ENCODE measurements around the gene OBP2A. TPM values are rescaled to one million over a fixed set of nuclear protein-coding genes. Genes with fewer than 3 reads are reported as not detected.

The OBP2A gene
- total RNA-seq, 5 donors from 2014 or later (not counting 1 experiment from before 2014, with no cell fraction given) = not detected

GRCh38 chr9:135580664-135581380 is 34.9 kb downstream of the OBP2A start:
- Histone ChIP-seq H3K36me3 (ENCODE audit: control insufficient read depth in 2 of 2, extremely low read depth in 1 of 2, insufficient read depth in 1 of 2, low read length in 1 of 2) (no peaks in the 10 kb centered on the region), H3K27me3 (replicated peaks in 1 of 2; ENCODE audit: control insufficient read depth in 2 of 2, extremely low read depth in 1 of 2, insufficient read depth in 2 of 2, low read length in 1 of 2) (peaks cover 0 to 33% of the 10 kb centered on the region in 2 experiments), H3K9me3 (no peaks in the 10 kb centered on the region), H3K27ac (ENCODE audit: low read length) (no peak overlapping the region), H3K4me3 (ENCODE audit: control insufficient read depth in 1 of 2, extremely low read depth in 1 of 2, low read length in 1 of 2) (no peak overlapping the region), H3K4me1 (ENCODE audit: control insufficient read depth in 1 of 2, extremely low read depth in 1 of 2, insufficient read depth in 2 of 2, low read length in 2 of 2) (no peaks in the 10 kb centered on the region)
- DNase-seq (no peak), ATAC-seq (replicated peaks in 1 of 4) (no peak)
- Mint-ChIP-seq H3K4me3 (no peak overlapping the region), H3K9me3 (no peaks in the 10 kb centered on the region), H3K4me1 (no peaks in the 10 kb centered on the region), H3K36me3 (no peaks in the 10 kb centered on the region), H3K27me3 (peaks cover 8 to 14% of the 10 kb centered on the region in 2 donors), H3K27ac (no peak overlapping the region)
- ChIA-PET POLR2A (no interaction called here), CTCF (no interaction called here)
- WGBS (ENCODE audit: insufficient coverage) = 85% methylated on average over 11 of the region's 11 CpGs

GRCh38 chr9:135581636-135582426 is 35.9 kb downstream of the OBP2A start:
- Mint-ChIP-seq H3K4me1 (no peaks in the 10 kb centered on the region), H3K27me3 (peaks cover 7 to 20% of the 10 kb centered on the region in 2 donors), H3K9me3 (no peaks in the 10 kb centered on the region), H3K4me3 (no peak overlapping the region), H3K27ac (no peak overlapping the region), H3K36me3 (no peaks in the 10 kb centered on the region)
- H3K27me3 ChIP-seq (replicated peaks in 1 of 2; ENCODE audit: control insufficient read depth in 2 of 2, extremely low read depth in 1 of 2, insufficient read depth in 2 of 2, low read length in 1 of 2) = peaks cover 0 to 38% of the 10 kb centered on the region in 2 experiments
- no peak for ATAC-seq (replicated peaks in 1 of 4)
- no peaks in the 10 kb centered on the region for H3K36me3 ChIP-seq (ENCODE audit: control insufficient read depth in 2 of 2, extremely low read depth in 1 of 2, insufficient read depth in 1 of 2, low read length in 1 of 2)
- no peaks in the 10 kb centered on the region for H3K9me3 ChIP-seq
- ChIA-PET CTCF (interaction anchor here in 1 of 2 donors (0.5 kb wide), 1 partner anchor 19 kb away, joined by 3 read pairs; no protein-coding TSS in a partner anchor), POLR2A (no interaction called here)
- H3K4me3 ChIP-seq (ENCODE audit: control insufficient read depth in 1 of 2, extremely low read depth in 1 of 2, low read length in 1 of 2) = no peak overlapping the region
- 83% methylated on average over 14 of the region's 18 CpGs for whole genome bisulfite sequencing (ENCODE audit: insufficient coverage)
- DNase-seq = no peak
- H3K27ac ChIP-seq (ENCODE audit: low read length) = no peak overlapping the region
- H3K4me1 ChIP-seq (ENCODE audit: control insufficient read depth in 1 of 2, extremely low read depth in 1 of 2, insufficient read depth in 2 of 2, low read length in 2 of 2) = no peaks in the 10 kb centered on the region

DNA sequence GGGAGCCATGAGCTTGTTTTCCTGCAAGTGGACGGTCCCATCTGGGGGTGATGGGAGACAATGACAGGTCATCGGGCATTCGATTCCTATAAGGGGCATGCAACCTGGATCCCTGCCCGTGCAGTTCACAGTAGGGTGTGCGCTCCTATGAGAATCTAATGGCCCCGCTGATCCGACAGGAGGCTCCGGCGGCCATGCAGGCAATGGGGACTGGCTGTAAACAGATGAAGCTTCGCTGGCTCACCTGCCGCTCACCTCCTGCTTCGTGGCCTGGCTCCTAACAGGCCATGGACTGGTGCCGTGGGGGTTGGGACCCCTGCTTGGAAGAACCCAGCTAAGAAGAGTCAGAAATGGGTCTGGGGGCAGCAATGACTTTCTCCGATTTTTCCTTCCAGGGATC is 36.6 kb downstream of the OBP2A start:
- Mint-ChIP-seq H3K27ac (no peak overlapping the region), H3K4me3 (no peak overlapping the region), H3K4me1 (no peaks in the 10 kb centered on the region), H3K27me3 (peaks cover 8 to 20% of the 10 kb centered on the region in 2 donors), H3K36me3 (no peaks in the 10 kb centered on the region), H3K9me3 (no peaks in the 10 kb centered on the region)
- CTCF ChIA-PET = no interaction called here
- POLR2A ChIA-PET = no interaction called here
- Histone ChIP-seq H3K4me1 (ENCODE audit: control insufficient read depth in 1 of 2, extremely low read depth in 1 of 2, insufficient read depth in 2 of 2, low read length in 2 of 2) (no peaks in the 10 kb centered on the region), H3K27me3 (replicated peaks in 1 of 2; ENCODE audit: control insufficient read depth in 2 of 2, extremely low read depth in 1 of 2, insufficient read depth in 2 of 2, low read length in 1 of 2) (peaks cover 0 to 38% of the 10 kb centered on the region in 2 experiments), H3K9me3 (no peaks in the 10 kb centered on the region), H3K4me3 (ENCODE audit: control insufficient read depth in 1 of 2, extremely low read depth in 1 of 2, low read length in 1 of 2) (no peak overlapping the region), H3K36me3 (ENCODE audit: control insufficient read depth in 2 of 2, extremely low read depth in 1 of 2, insufficient read depth in 1 of 2, low read length in 1 of 2) (no peaks in the 10 kb centered on the region), H3K27ac (ENCODE audit: low read length) (no peak overlapping the region)
- WGBS (ENCODE audit: insufficient coverage) = 91% methylated on average over 14 of the region's 14 CpGs
- DNase-seq = no peak
- no peak for ATAC-seq (replicated peaks in 1 of 4)

- no peak overlapping the region for H3K27ac ChIP-seq (ENCODE audit: low read length)
- WGBS (ENCODE audit: insufficient coverage) = 78% methylated on average over 16 of the region's 19 CpGs
- ATAC-seq (replicated peaks in 1 of 4) (no peak), DNase-seq (no peak)
- Mint-ChIP-seq H3K4me1 (no peaks in the 10 kb centered on the region), H3K4me3 (no peak overlapping the region), H3K9me3 (no peaks in the 10 kb centered on the region), H3K27ac (no peak overlapping the region), H3K36me3 (no peaks in the 10 kb centered on the region), H3K27me3 (peaks cover 8 to 20% of the 10 kb centered on the region in 2 donors)
- CTCF ChIA-PET = no interaction called here
- H3K36me3 ChIP-seq (ENCODE audit: control insufficient read depth in 2 of 2, extremely low read depth in 1 of 2, insufficient read depth in 1 of 2, low read length in 1 of 2) = no peaks in the 10 kb centered on the region
- POLR2A ChIA-PET = no interaction called here
- H3K4me1 ChIP-seq (ENCODE audit: control insufficient read depth in 1 of 2, extremely low read depth in 1 of 2, insufficient read depth in 2 of 2, low read length in 2 of 2) = no peaks in the 10 kb centered on the region
- H3K4me3 ChIP-seq (ENCODE audit: control insufficient read depth in 1 of 2, extremely low read depth in 1 of 2, low read length in 1 of 2) = no peak overlapping the region
- H3K27me3 ChIP-seq (replicated peaks in 1 of 2; ENCODE audit: control insufficient read depth in 2 of 2, extremely low read depth in 1 of 2, insufficient read depth in 2 of 2, low read length in 1 of 2) = peaks cover 0 to 38% of the 10 kb centered on the region in 2 experiments
- no peaks in the 10 kb centered on the region for H3K9me3 ChIP-seq
These were observed 37.2 kb downstream of the OBP2A start for GRCh38 chr9:135582966-135583687.

- H3K9me3 Mint-ChIP-seq = no peaks in the 10 kb centered on the region
- peaks cover 8 to 20% of the 10 kb centered on the region in 2 donors for H3K27me3 Mint-ChIP-seq
- 93% methylated on average over 16 of the region's 16 CpGs for WGBS (ENCODE audit: insufficient coverage)
- no peak overlapping the region for H3K4me3 Mint-ChIP-seq
- H3K27ac Mint-ChIP-seq = no peak overlapping the region
- no peaks in the 10 kb centered on the region for H3K4me1 ChIP-seq (ENCODE audit: control insufficient read depth in 1 of 2, extremely low read depth in 1 of 2, insufficient read depth in 2 of 2, low read length in 2 of 2)
- CTCF ChIA-PET = no interaction called here
- no peak overlapping the region for H3K27ac ChIP-seq (ENCODE audit: low read length)
- H3K36me3 ChIP-seq (ENCODE audit: control insufficient read depth in 2 of 2, extremely low read depth in 1 of 2, insufficient read depth in 1 of 2, low read length in 1 of 2) = no peaks in the 10 kb centered on the region
- DNase-seq = no peak
- ATAC-seq (replicated peaks in 1 of 4) = no peak
- POLR2A ChIA-PET = no interaction called here
- H3K36me3 Mint-ChIP-seq = no peaks in the 10 kb centered on the region
- peaks cover 0 to 40% of the 10 kb centered on the region in 2 experiments for H3K27me3 ChIP-seq (replicated peaks in 1 of 2; ENCODE audit: control insufficient read depth in 2 of 2, extremely low read depth in 1 of 2, insufficient read depth in 2 of 2, low read length in 1 of 2)
- no peak overlapping the region for H3K4me3 ChIP-seq (ENCODE audit: control insufficient read depth in 1 of 2, extremely low read depth in 1 of 2, low read length in 1 of 2)
- H3K9me3 ChIP-seq = no peaks in the 10 kb centered on the region
- H3K4me1 Mint-ChIP-seq = no peaks in the 10 kb centered on the region
These were observed 37.7 kb downstream of the OBP2A start for GRCh38 chr9:135583688-135584011.

GRCh38 chr9:135584371-135584770 is 38.4 kb downstream of the OBP2A start:
- Histone ChIP-seq H3K4me3 (ENCODE audit: control insufficient read depth in 1 of 2, extremely low read depth in 1 of 2, low read length in 1 of 2) (no peak overlapping the region), H3K27me3 (replicated peaks in 1 of 2; ENCODE audit: control insufficient read depth in 2 of 2, extremely low read depth in 1 of 2, insufficient read depth in 2 of 2, low read length in 1 of 2) (peaks cover 0 to 47% of the 10 kb centered on the region in 2 experiments), H3K27ac (ENCODE audit: low read length) (no peak overlapping the region), H3K9me3 (no peaks in the 10 kb centered on the region), H3K4me1 (ENCODE audit: control insufficient read depth in 1 of 2, extremely low read depth in 1 of 2, insufficient read depth in 2 of 2, low read length in 2 of 2) (no peaks in the 10 kb centered on the region), H3K36me3 (ENCODE audit: control insufficient read depth in 2 of 2, extremely low read depth in 1 of 2, insufficient read depth in 1 of 2, low read length in 1 of 2) (no peaks in the 10 kb centered on the region)
- H3K27ac Mint-ChIP-seq = no peak overlapping the region
- POLR2A ChIA-PET = no interaction called here
- no peak for ATAC-seq (replicated peaks in 1 of 4)
- peaks cover 8 to 20% of the 10 kb centered on the region in 2 donors for H3K27me3 Mint-ChIP-seq
- H3K4me3 Mint-ChIP-seq = no peak overlapping the region
- CTCF ChIA-PET = no interaction called here
- WGBS (ENCODE audit: insufficient coverage) = 54% methylated on average over 3 of the region's 5 CpGs
- H3K36me3 Mint-ChIP-seq = no peaks in the 10 kb centered on the region
- no peak for DNase-seq
- H3K4me1 Mint-ChIP-seq = no peaks in the 10 kb centered on the region
- no peaks in the 10 kb centered on the region for H3K9me3 Mint-ChIP-seq
